NB4 (cell line): ENCODE results near the gene PTPN5.

Source experiments
- CTCF ChIP-seq: IDR thresholded peaks from one replicate; pipeline ENCODE4 v1.5.1; 2012; ENCODE audit warnings: low read depth, low read length
- POLR2A ChIP-seq: IDR thresholded peaks from 2 replicates; pipeline ENCODE4 v1.6.1; 2011; ENCODE audit warnings: mild to moderate bottlenecking; ENCODE audit not compliant: insufficient read length; ENCODE audit errors: extremely low read depth

- TF ChIP-seq CTCF (no peak), POLR2A (no peak)
Measured at GRCh38 chr11:18692941-18693760, 98.4 kb downstream of the PTPN5 start.
